K562 (cell line): ENCODE measurements around the gene GNAL. TPM values are rescaled to one million over a fixed set of nuclear protein-coding genes. Genes with fewer than 3 reads are reported as not detected.
A peak's percentile ranks its signal among the peaks of the same experiment; 100 is the strongest.

Experiments
- ATAC-seq: fragments of 200-7000 bp; cut with Tn5 transposase; 3 replicates; pipeline ENCODE4 v1.9.1; 2020; ENCODE audit warnings: moderate library complexity
- BruUV-seq: library from RNA; stranded (reverse); fragments of 400-500 nt; replicated peaks from 2 replicates; lab custom pipeline; 2021; lab: Mats Ljungman, UMichigan
- CTCF ChIA-PET: fragments of 300-600 bp; formaldehyde crosslinking; extraction: SDS; loops from one replicate; lab custom pipeline; 2021; ENCODE audit warnings: low intra/inter-chr PET ratio; lab: Yijun Ruan, JAX
- POLR2A ChIA-PET: fragments of 300-600, 350-650 bp; sonication (Branson Sonifier 250); formaldehyde crosslinking; extraction: SDS; loops from one replicate; lab custom pipeline; 2021; ENCODE audit warnings: antibody characterized with exemption, inconsistent platforms; lab: Yijun Ruan, JAX
- DNase-seq, 4 experiments: peaks; one replicate each; pipeline versions ENCODE4 v3.0.0 to v3.0.0-alpha.2; 2011 to 2018; ENCODE audit warnings: low spot score in 3 of 4, mixed read lengths in 3 of 4; ENCODE audit errors: extremely low read depth in 1 of 4
- FAIRE-seq: peaks from 2 replicates; lab custom pipeline; 2011; peaks lifted over from hg19 to GRCh38; lab: Jason Lieb, UNC
- H2AFZ ChIP-seq: 2 replicates; pipeline ENCODE4 v1.6.0; 2011; ENCODE audit warnings: low read depth, low read length, control low read depth, inconsistent platforms
- H3K27ac ChIP-seq: fragments of 200-600 bp; 3 replicates; pipeline ENCODE4 v1.8.0; 2011; ENCODE audit warnings: low read depth, mild to moderate bottlenecking, control low read depth, inconsistent platforms, low read length, moderate library complexity, mixed read lengths; ENCODE audit errors: extremely low read depth
- H3K27me3 ChIP-seq, 2 experiments: fragments of 300-600 bp in 1 of 2; 2 replicates in 1 of 2; 3 replicates in 1 of 2; pipeline versions ENCODE4 v1.6.0 to v1.8.0; 2011; ENCODE audit warnings: inconsistent platforms in 2 of 2, low read length in 2 of 2, mild to moderate bottlenecking in 1 of 2, mixed read lengths in 1 of 2, moderate library complexity in 1 of 2; ENCODE audit not compliant: control insufficient read depth in 2 of 2, insufficient read depth in 2 of 2
- H3K36me3 ChIP-seq: fragments of 300-600 bp; 3 replicates; pipeline ENCODE4 v1.8.0; 2011; ENCODE audit warnings: mild to moderate bottlenecking, low read length, inconsistent platforms; ENCODE audit not compliant: control insufficient read depth, insufficient read depth
- H3K4me1 ChIP-seq, 2 experiments: fragments of 200-600 bp in 1 of 2; replicated peaks in 1 of 2; 2 replicates in 1 of 2; 3 replicates in 1 of 2; pipeline versions ENCODE4 v1.5.1 to v1.8.0; 2011; ENCODE audit warnings: inconsistent platforms in 2 of 2, low read length in 2 of 2, mild to moderate bottlenecking in 1 of 2, mixed read lengths in 1 of 2, moderate library complexity in 1 of 2; ENCODE audit not compliant: control insufficient read depth in 2 of 2, insufficient read depth in 2 of 2
- H3K4me2 ChIP-seq: 2 replicates; pipeline ENCODE4 v1.6.1; 2011; ENCODE audit warnings: low read length, control low read depth, inconsistent platforms, mixed read lengths; ENCODE audit not compliant: insufficient read depth
- H3K4me3 ChIP-seq: fragments of 200-600 bp; sonication (generic), shearing (Covaris generic); 2 replicates; pipeline ENCODE4 v1.5.1; 2016; ENCODE audit warnings: control low read depth, inconsistent platforms
- H3K79me2 ChIP-seq: fragments of 200-600 bp; 3 replicates; pipeline ENCODE4 v1.8.0; 2011; ENCODE audit warnings: low read length, inconsistent platforms; ENCODE audit not compliant: control insufficient read depth, insufficient read depth
- H3K9ac ChIP-seq, 2 experiments: 2 replicates each; pipeline versions ENCODE4 v1.6.0 to v1.6.1; 2011; ENCODE audit warnings: low read depth in 2 of 2, low read length in 2 of 2, control low read depth in 1 of 2, inconsistent platforms in 1 of 2, mild to moderate bottlenecking in 1 of 2, mixed read lengths in 1 of 2; ENCODE audit not compliant: insufficient read depth in 1 of 2
- H3K9me1 ChIP-seq: one replicate; pipeline ENCODE4 v1.6.0; 2011; ENCODE audit warnings: inconsistent platforms, mild to moderate bottlenecking, low read length, moderate library complexity; ENCODE audit not compliant: control insufficient read depth, insufficient read depth
- H3K9me3 ChIP-seq: replicated peaks from 2 replicates; pipeline ENCODE4 v1.5.1; 2011; ENCODE audit warnings: low read depth, low read length, inconsistent platforms; ENCODE audit not compliant: control insufficient read depth, insufficient read depth
- H4K20me1 ChIP-seq: replicated peaks from 2 replicates; pipeline ENCODE4 v1.6.1; 2011; ENCODE audit warnings: low read length, inconsistent platforms, mixed read lengths; ENCODE audit not compliant: control insufficient read depth, insufficient read depth
- ELF1 ChIP-seq: fragments of 200-800 bp; sonication (Bioruptor generic); IDR thresholded peaks from 2 replicates; pipeline ENCODE4 v1.6.1; 2016; ENCODE audit warnings: missing genetic modification characterization, missing compliant biosample characterization
- HNRNPH1 ChIP-seq: fragments of 200-400 bp; formaldehyde crosslinking; optimal IDR thresholded peaks from 2 replicates; pipeline ENCODE3; 2017; ENCODE audit warnings: low read depth, mild to moderate bottlenecking, low read length, moderate library complexity
- NELFE ChIP-seq: IDR thresholded peaks from 2 replicates; pipeline ENCODE4 v1.6.1; 2011; ENCODE audit warnings: mild to moderate bottlenecking; ENCODE audit not compliant: insufficient read depth, insufficient read length
- ZNF175 ChIP-seq: fragments of 200-800 bp; sonication (Bioruptor generic); IDR thresholded peaks from 2 replicates; pipeline ENCODE4 v1.6.1; 2016; ENCODE audit warnings: low read depth, mild to moderate bottlenecking, missing genetic modification characterization, missing compliant biosample characterization
- ZNF436 ChIP-seq: fragments of 250-450, 450-650 bp; sonication (Bioruptor Pico); formaldehyde crosslinking; IDR thresholded peaks from 2 replicates; pipeline ENCODE4 v1.7.0; 2020; ENCODE audit warnings: mild to moderate bottlenecking
- WGBS: fragments of 100-300 bp; shearing (Covaris generic); methylation state at CpG from one replicate; pipeline ENCODE4 v1.1.6; 2016; ENCODE audit warnings: low coverage, mixed read lengths; ENCODE audit not compliant: insufficient coverage; ENCODE audit errors: missing lambda C conversion rate; 5-methylcytosine and 5-hydroxymethylcytosine counted together
- in situ Hi-C: fragments of 300-500 bp; cut with MboI; formaldehyde crosslinking; loops from 4 replicates; pipeline ENCODE4 v1.15.0; 2018; ENCODE audit warnings: inconsistent platforms, mixed read lengths
- intact Hi-C: fragments of 100-400 bp; cut with micrococcal nuclease; formaldehyde crosslinking; loops from 2 replicates; pipeline ENCODE4 v1.14.2; 2022
- polyA plus RNA-seq, 8 experiments: library from polyadenylated mRNA; depleted of rRNA in 4 of 8; stranded (reverse) in 5 of 8; unstranded in 3 of 8; fragments of >200 nt; fragmentation: Nextera tagmentation in 2 of 8; fragmentation: Illumina TruSeq in 1 of 8; extraction: Ambion mirVana in 2 of 8; extraction: Trizol in 1 of 8; gene quantifications; 2 replicates each; pipeline versions ENCODE4 v1.2.1 to v1.2.3, GENCODE V29; 2011 to 2014; ENCODE audit warnings: inconsistent platforms in 1 of 8, missing spikeins in 1 of 8
- total RNA-seq, 7 experiments: library from RNA; depleted of rRNA in 6 of 7; stranded (reverse); fragments of >200 nt in 6 of 7; fragmentation: Illumina TruSeq in 2 of 7; extraction: Trizol in 2 of 7; gene quantifications; 2 replicates each; pipeline versions ENCODE4 v1.2.1 to v1.2.3, GENCODE V29; 2011 to 2021; ENCODE audit warnings: low replicate concordance in 1 of 7
- TF ChIP-seq, protein P1 (sequence below), 2 experiments: fragments of 200-800 bp in 1 of 2; sonication (Bioruptor generic) in 1 of 2; sonication (generic) in 1 of 2; formaldehyde crosslinking in 1 of 2; IDR thresholded peaks in 1 of 2; conservative IDR thresholded peaks in 1 of 2; 2 replicates each; pipeline versions ENCODE4 v1.5.0 to v1.6.1; 2016 to 2020; ENCODE audit warnings: missing compliant biosample characterization in 1 of 2, missing genetic modification characterization in 1 of 2, missing genetic modification reagents in 1 of 2
- TF ChIP-seq, protein P2 (sequence below): sonication (generic); formaldehyde crosslinking; IDR thresholded peaks from 2 replicates; pipeline ENCODE4 v1.8.0; 2022; ENCODE audit warnings: mild to moderate bottlenecking, missing genetic modification reagents
- TF ChIP-seq, protein P3 (sequence below), 3 experiments: IDR thresholded peaks in 2 of 3; conservative IDR thresholded peaks in 1 of 3; 2 replicates each; pipeline ENCODE4 v1.5.1; 2011 to 2012; ENCODE audit warnings: low read length in 3 of 3, mild to moderate bottlenecking in 3 of 3, control low read depth in 2 of 3, improper control_type of control experiment in 1 of 3, inconsistent platforms in 1 of 3, low read depth in 1 of 3, mixed read lengths in 1 of 3, moderate library complexity in 1 of 3; ENCODE audit not compliant: insufficient read depth in 2 of 3

The GNAL gene
- total and polyA plus RNA-seq, 9 of the 15 experiments (the other 6 are each of a cell fraction or from before 2014, with no cell fraction given), result under 0.01 to 0.10 (median 0.01) TPM; not detected in 5

DNA sequence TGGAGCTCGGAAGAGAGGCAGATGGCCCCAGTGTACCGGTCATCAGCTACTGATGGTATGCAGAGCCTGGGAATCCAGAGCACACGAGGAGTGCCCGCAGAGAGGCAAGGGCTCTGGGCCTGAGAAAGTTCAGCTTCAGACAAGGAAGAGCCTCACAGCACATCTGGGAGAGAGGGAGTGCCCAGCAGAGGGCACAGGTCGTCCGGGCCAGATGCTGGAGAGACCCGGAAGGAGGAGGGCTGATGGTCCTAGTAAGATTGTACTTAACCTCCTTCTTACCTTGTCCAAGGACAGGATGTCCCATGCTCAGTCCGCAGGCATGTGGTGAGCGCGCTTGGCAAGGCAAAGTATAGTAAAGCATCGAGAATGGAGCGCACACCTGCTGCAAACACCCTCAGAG lies 137.8 kb downstream of the GNAL start:
- ATAC-seq (peak; percentile 75), DNase-seq (no peak), FAIRE-seq (no peak)
- Histone ChIP-seq H3K79me2 (no peaks in the 10 kb centered on the region), H3K27ac (no peak overlapping the region), H3K9me3 (no peaks in the 10 kb centered on the region), H3K4me3 (no peak overlapping the region), H3K9ac (no peak overlapping the region), H3K4me2 (no peak overlapping the region), H3K9me1 (no peaks in the 10 kb centered on the region), H3K27me3 (no peaks in the 10 kb centered on the region), H4K20me1 (no peaks in the 10 kb centered on the region), H3K36me3 (no peaks in the 10 kb centered on the region), H2AFZ (0 out of 2 replicates have a peak overlapping the region, but pooled peaks have one; percentile 12), H3K4me1 (peaks cover 2 to 7% of the 10 kb centered on the region in 2 experiments; a peak in 4 of 5 replicates)
- no TSS peak for BruUV-seq
- WGBS, result 68% methylated on average over 12 of the region's 12 CpGs
- POLR2A ChIA-PET, result interaction anchor here (0.6 kb wide), 1 partner anchor 18 kb away, joined by 3 read pairs; no protein-coding TSS in a partner anchor
- intact Hi-C loops (no loop called here), in situ Hi-C loops (no loop called here)
- CTCF ChIA-PET, result no interaction called here
- no peak for TF ChIP-seq ZNF436
- TF ChIP-seq ZNF175 (CRISPR knock-in tag), result no peak
- no peak for TF ChIP-seq NELFE
- TF ChIP-seq HNRNPH1, result no peak
- TF ChIP-seq, protein P1, sequence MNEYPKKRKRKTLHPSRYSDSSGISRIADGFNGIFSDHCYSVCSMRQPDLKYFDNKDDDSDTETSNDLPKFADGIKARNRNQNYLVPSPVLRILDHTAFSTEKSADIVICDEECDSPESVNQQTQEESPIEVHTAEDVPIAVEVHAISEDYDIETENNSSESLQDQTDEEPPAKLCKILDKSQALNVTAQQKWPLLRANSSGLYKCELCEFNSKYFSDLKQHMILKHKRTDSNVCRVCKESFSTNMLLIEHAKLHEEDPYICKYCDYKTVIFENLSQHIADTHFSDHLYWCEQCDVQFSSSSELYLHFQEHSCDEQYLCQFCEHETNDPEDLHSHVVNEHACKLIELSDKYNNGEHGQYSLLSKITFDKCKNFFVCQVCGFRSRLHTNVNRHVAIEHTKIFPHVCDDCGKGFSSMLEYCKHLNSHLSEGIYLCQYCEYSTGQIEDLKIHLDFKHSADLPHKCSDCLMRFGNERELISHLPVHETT (CRISPR knock-in tag; conservative IDR thresholded peaks at IDR 0.05 in 1 of 2, IDR thresholded peaks at IDR 0.05 in 1 of 2), result no peak
- TF ChIP-seq, protein P2, sequence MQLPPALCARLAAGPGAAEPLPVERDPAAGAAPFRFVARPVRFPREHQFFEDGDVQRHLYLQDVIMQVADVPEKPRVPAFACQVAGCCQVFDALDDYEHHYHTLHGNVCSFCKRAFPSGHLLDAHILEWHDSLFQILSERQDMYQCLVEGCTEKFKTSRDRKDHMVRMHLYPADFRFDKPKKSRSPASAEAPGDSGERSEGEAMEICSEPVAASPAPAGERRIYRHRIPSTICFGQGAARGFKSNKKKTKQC (CRISPR knock-in tag), result no peak
- peak; percentile 40; the same call in 1 of the 2 replicates for TF ChIP-seq ELF1 (tag)
- TF ChIP-seq, protein P3, sequence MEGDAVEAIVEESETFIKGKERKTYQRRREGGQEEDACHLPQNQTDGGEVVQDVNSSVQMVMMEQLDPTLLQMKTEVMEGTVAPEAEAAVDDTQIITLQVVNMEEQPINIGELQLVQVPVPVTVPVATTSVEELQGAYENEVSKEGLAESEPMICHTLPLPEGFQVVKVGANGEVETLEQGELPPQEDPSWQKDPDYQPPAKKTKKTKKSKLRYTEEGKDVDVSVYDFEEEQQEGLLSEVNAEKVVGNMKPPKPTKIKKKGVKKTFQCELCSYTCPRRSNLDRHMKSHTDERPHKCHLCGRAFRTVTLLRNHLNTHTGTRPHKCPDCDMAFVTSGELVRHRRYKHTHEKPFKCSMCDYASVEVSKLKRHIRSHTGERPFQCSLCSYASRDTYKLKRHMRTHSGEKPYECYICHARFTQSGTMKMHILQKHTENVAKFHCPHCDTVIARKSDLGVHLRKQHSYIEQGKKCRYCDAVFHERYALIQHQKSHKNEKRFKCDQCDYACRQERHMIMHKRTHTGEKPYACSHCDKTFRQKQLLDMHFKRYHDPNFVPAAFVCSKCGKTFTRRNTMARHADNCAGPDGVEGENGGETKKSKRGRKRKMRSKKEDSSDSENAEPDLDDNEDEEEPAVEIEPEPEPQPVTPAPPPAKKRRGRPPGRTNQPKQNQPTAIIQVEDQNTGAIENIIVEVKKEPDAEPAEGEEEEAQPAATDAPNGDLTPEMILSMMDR (IDR thresholded peaks at IDR 0.05 in 2 of 3, conservative IDR thresholded peaks at IDR 0.05 in 1 of 3; ENCODE audit: insufficient read depth in 2 of 3, low read depth in 1 of 3, low read length in 3 of 3), result peak; percentile 29 to 34 (median 33); a peak in 3 of 6 replicates
